Daoy (cell line): Measurements from ENCODE around the gene PRTG. TPM values are rescaled to one million over a fixed set of nuclear protein-coding genes. Genes with fewer than 3 reads are reported as not detected.

Experiments
- DNase-seq: peaks from one replicate; pipeline ENCODE4 v3.0.0-alpha.2; 2015; ENCODE audit warnings: low read depth
- total RNA-seq: library from RNA; depleted of rRNA; stranded (reverse); fragments of >200 nt; shearing (Covaris generic); gene quantifications from 2 replicates; pipeline ENCODE4 v1.2.3, GENCODE V29; 2014; rRNA removed

PRTG gene
- total RNA-seq, 1 experiment from 2014 or later, result 2.9 TPM

- no peak for DNase-seq
Observed at GRCh38 chr15:55564347-55565145, 178.4 kb downstream of the PRTG start.

- no peak for DNase-seq
Observed at GRCh38 chr15:55562601-55563000, 180.4 kb downstream of the PRTG start.

Other genes with a start within 250 kb of the PRTG start
- 5.5 and 19.0 TPM in 2 replicates for gene DNAAF4, start 234.9 kb downstream of the PRTG start, total RNA-seq
- 3.8 and 9.8 TPM in 2 replicates for gene PYGO1, start 154.8 kb downstream of the PRTG start, total RNA-seq